Ascending aorta (tissue), 2 donors: ENCODE data around the gene VWA8. TPM values are rescaled to one million over a fixed set of nuclear protein-coding genes. Genes with fewer than 3 reads are reported as not detected.
"Not testable (repeated sequence)": the region's sequence is repeated elsewhere in the genome, so short reads cannot be mapped to it uniquely, and the experiment has no call there.

ENCODE experiments used
- DNase-seq, 2 donors: peaks; one replicate each; pipeline ENCODE4 v3.0.0-alpha.2; 2019; ENCODE audit warnings: low spot score in 2 of 2
- H3K27ac ChIP-seq, 2 donors: fragments of 200-600 bp; sonication (generic); one replicate each; pipeline ENCODE4 v1.5.1; 2016 to 2017; ENCODE audit warnings: mild to moderate bottlenecking in 1 of 2
- H3K27me3 ChIP-seq: fragments of 200-600 bp; sonication (generic); one replicate; pipeline ENCODE4 v1.5.1; 2017
- H3K36me3 ChIP-seq, 2 donors: fragments of 200-600 bp; sonication (generic); one replicate each; pipeline ENCODE4 v1.5.1; 2016
- H3K4me1 ChIP-seq, 2 donors: fragments of 200-600 bp; sonication (generic); one replicate each; pipeline ENCODE4 v1.5.1; 2016 to 2017; ENCODE audit warnings: mild to moderate bottlenecking in 1 of 2
- H3K4me3 ChIP-seq, 2 donors: fragments of 200-600 bp; sonication (generic); one replicate each; pipeline ENCODE4 v1.5.1; 2016 to 2017; ENCODE audit warnings: mild to moderate bottlenecking in 1 of 2
- H3K9me3 ChIP-seq, 2 donors: fragments of 200-600 bp; sonication (generic); one replicate each; pipeline ENCODE4 v1.5.1; 2016
- CTCF ChIP-seq, 3 experiments: fragments of 200-600 bp in 2 of 3; fragments of 450-650 bp in 1 of 3; sonication (generic) in 2 of 3; IDR thresholded peaks; one replicate each; pipeline ENCODE4 v1.5.1; 2016 to 2019; ENCODE audit warnings: antibody characterized with exemption in 3 of 3, mild to moderate bottlenecking in 1 of 3, moderate library complexity in 1 of 3
- intact Hi-C: fragments of 100-400 bp; cut with DNase I; formaldehyde crosslinking; loops from one replicate; pipeline ENCODE4 v1.15.1; 2023
- total RNA-seq: library from RNA; depleted of rRNA; stranded (reverse); fragments of >200 nt; gene quantifications from one replicate; pipeline ENCODE4 v1.1.0, GENCODE V29; 2016

VWA8 gene
- total RNA-seq, 1 donor from 2014 or later = 10.4 TPM

- Histone ChIP-seq H3K4me1 (peaks cover 6 to 50% of the 10 kb centered on the region in 2 donors), H3K27ac (peak overlapping the region; percentile 47 to 68), H3K4me3 (peak overlapping the region in 1 of 2 donors; percentile 0), H3K9me3 (no peaks in the 10 kb centered on the region), H3K27me3 (no peaks in the 10 kb centered on the region), H3K36me3 (no peaks in the 10 kb centered on the region)
- TF ChIP-seq CTCF (IDR thresholded peaks at IDR 0.05) = no peak
- intact Hi-C loops = loop anchor here (5.0 to 10.0 kb wide), 2 partner anchors 46 to 584 kb away; partner anchors contain the start of gene WBP4
- no peak for DNase-seq
Measured at GRCh38 chr13:41648314-41648935, 312.5 kb downstream of the VWA8 start.

DNA sequence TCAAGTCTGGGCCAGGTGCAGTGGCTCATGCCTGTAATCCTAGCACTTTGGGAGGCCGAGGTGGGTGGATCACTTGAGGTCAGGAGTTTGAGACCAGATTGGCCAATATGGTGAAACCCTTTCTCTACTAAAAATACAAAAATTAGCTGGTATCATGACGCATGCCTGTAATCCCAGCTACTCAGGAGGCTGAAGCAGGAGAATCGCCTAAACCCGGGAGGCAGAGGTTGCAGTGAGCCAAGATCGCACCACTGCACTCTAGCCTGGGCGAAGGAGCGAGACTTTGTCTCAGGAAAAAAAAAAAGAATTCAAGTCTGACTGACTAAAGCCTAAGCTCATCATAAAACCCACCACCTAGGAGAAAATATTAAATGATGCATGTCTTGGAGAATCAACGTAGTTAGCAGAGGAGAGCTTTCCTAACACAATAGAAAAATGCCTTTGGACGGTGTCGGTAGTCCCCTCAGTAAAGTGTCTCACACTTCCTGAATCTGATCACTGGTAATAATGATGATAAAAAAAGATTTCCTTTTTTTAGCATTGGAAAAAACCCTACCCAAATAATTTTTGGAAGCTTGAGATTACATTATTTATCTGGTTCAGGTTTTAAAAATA is 313.1 kb downstream of the VWA8 start:
- H3K36me3 ChIP-seq, H3K9me3 ChIP-seq, DNase-seq, H3K27me3 ChIP-seq: not testable (repeated sequence)
- intact Hi-C loops = loop anchor here (5.0 to 10.0 kb wide), 2 partner anchors 46 to 583 kb away; partner anchors contain the start of gene WBP4
- peaks cover 6 to 54% of the 10 kb centered on the region in 2 donors for H3K4me1 ChIP-seq
- peak overlapping the region in 1 of 2 donors; percentile 0 for H3K4me3 ChIP-seq
- H3K27ac ChIP-seq = peak overlapping the region; percentile 47 to 68

DNA sequence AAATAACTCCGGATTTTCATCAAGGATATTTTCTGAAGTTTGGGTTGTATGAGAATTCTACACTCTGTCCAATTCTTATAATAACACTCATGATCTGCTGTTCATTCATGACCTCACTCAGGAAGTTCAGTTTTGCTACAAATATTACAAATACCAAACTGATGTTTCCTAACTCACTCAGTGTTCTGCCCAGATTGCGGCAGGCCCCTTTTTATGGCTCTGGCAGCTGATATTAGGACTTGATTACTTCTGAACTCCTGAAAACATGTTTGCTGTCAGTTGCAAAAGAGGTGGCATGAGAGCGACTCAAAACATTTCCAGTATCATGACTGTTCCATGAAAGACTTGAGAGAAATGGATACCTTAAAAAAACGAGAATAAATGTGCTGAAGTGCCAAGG is 315.6 kb downstream of the VWA8 start:
- Histone ChIP-seq H3K9me3 (no peaks in the 10 kb centered on the region), H3K36me3 (no peaks in the 10 kb centered on the region), H3K27ac (peak overlapping the region; percentile 68 to 70), H3K27me3 (no peaks in the 10 kb centered on the region), H3K4me3 (no peak overlapping the region), H3K4me1 (peaks cover 6 to 50% of the 10 kb centered on the region in 2 donors)
- no peak for TF ChIP-seq CTCF (IDR thresholded peaks at IDR 0.05)
- intact Hi-C loops = loop anchor here (1.0 to 10.0 kb wide), 3 partner anchors 23 to 581 kb away; partner anchors contain the start of gene WBP4
- DNase-seq = peak in 1 of 2 donors; percentile 89

DNA sequence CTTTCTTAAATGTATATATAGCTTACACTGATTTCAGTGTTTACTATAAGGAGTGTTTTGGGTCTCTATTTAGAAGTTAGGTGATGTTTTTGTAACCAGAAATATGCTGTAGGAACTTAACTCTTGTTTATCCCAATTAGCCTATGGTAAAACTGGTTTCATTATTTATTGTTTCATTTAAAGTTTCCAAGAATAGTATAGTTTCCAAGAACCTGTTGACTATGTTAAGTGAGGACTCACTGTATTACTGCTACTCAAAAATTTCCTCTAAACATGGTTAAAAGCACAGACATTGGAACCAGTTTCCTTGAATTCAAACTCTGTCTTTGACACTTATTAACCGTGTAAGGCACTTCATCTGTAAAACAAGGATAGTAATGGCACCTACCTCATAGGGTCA is 316.2 kb downstream of the VWA8 start:
- TF ChIP-seq CTCF (IDR thresholded peaks at IDR 0.05) = no peak
- Histone ChIP-seq H3K36me3 (no peaks in the 10 kb centered on the region), H3K27me3 (no peaks in the 10 kb centered on the region), H3K4me3 (no peak overlapping the region), H3K27ac (peak overlapping the region; percentile 68 to 70), H3K9me3 (no peaks in the 10 kb centered on the region), H3K4me1 (peaks cover 6 to 55% of the 10 kb centered on the region in 2 donors)
- DNase-seq = no peak
- intact Hi-C loops = loop anchor here (1.0 to 10.0 kb wide), 3 partner anchors 22 to 580 kb away; partner anchors contain the start of gene WBP4

DNA sequence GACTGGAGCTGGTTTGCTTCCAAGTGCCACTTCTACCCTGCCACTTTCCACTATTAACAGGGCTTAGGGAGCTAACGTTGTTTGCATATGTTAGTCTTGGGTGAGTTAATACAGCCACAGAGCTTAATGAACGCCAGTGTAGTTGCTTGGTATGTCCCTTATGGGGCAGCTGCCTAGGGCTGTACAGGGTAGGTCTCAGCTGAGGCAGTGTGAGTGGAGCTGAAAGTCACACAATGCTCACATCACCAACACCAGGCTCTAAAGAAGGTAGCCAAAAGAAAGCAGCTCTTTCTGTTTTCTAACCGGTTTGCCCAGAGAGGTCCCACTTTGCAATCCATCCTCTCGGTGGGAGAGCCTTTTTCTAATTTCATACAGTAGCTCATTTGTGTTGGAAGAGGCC is 317.4 kb downstream of the VWA8 start:
- no peak for DNase-seq
- Histone ChIP-seq H3K27me3 (no peaks in the 10 kb centered on the region), H3K36me3 (no peaks in the 10 kb centered on the region), H3K27ac (peak overlapping the region; percentile 42 to 68), H3K4me1 (peaks cover 6 to 50% of the 10 kb centered on the region in 2 donors), H3K9me3 (no peaks in the 10 kb centered on the region), H3K4me3 (no peak overlapping the region)
- intact Hi-C loops = loop anchor here (10.0 kb wide), 1 partner anchor 579 kb away; the partner anchor contains the start of gene WBP4
- no peak for TF ChIP-seq CTCF (IDR thresholded peaks at IDR 0.05)

- Histone ChIP-seq H3K9me3 (no peaks in the 10 kb centered on the region), H3K4me3 (no peak overlapping the region), H3K27me3 (no peaks in the 10 kb centered on the region), H3K27ac (no peak overlapping the region), H3K4me1 (peaks cover 6 to 39% of the 10 kb centered on the region in 2 donors), H3K36me3 (no peaks in the 10 kb centered on the region)
- intact Hi-C loops = loop anchor here (10.0 kb wide), 1 partner anchor 577 kb away; the partner anchor contains the start of gene WBP4
- no peak for TF ChIP-seq CTCF (IDR thresholded peaks at IDR 0.05)
- no peak for DNase-seq
Measured at GRCh38 chr13:41641961-41642360, 318.9 kb downstream of the VWA8 start.
